Astrocyte (in vitro differentiated cells and primary cell): ENCODE measurements around the gene FOS. TPM values are rescaled to one million over a fixed set of nuclear protein-coding genes. Genes with fewer than 3 reads are reported as not detected.

Experiments
- DNase-seq: peaks from one replicate; pipeline ENCODE4 v3.0.0-alpha.2; 2010; ENCODE audit warnings: low read depth
- FAIRE-seq: peaks from 2 replicates; lab custom pipeline; 2011; peaks lifted over from hg19 to GRCh38; lab: Jason Lieb, UNC
- H2AFZ ChIP-seq: 2 replicates; pipeline ENCODE4 v1.6.0; 2012; ENCODE audit warnings: low read depth, low read length, inconsistent platforms
- H3K27ac ChIP-seq: 2 replicates; pipeline ENCODE4 v1.5.1; 2011; ENCODE audit warnings: low read depth, low read length, inconsistent platforms
- H3K27me3 ChIP-seq: 2 replicates; pipeline ENCODE4 v1.6.0; 2011; ENCODE audit warnings: low read length, inconsistent platforms; ENCODE audit not compliant: insufficient read depth
- H3K36me3 ChIP-seq: 2 replicates; pipeline ENCODE4 v1.5.1; 2011; ENCODE audit warnings: low read length, inconsistent platforms; ENCODE audit not compliant: insufficient read depth
- H3K4me1 ChIP-seq: 2 replicates; pipeline ENCODE4 v1.5.1; 2011; ENCODE audit warnings: low read length, inconsistent platforms; ENCODE audit not compliant: insufficient read depth
- H3K4me2 ChIP-seq: 2 replicates; pipeline ENCODE4 v1.6.0; 2012; ENCODE audit warnings: low read length, inconsistent platforms
- H3K4me3 ChIP-seq: 2 replicates; pipeline ENCODE4 v1.5.1; 2011; ENCODE audit warnings: low read depth, mild to moderate bottlenecking, low read length, inconsistent platforms; ENCODE audit not compliant: insufficient read depth
- H3K79me2 ChIP-seq: 2 replicates; pipeline ENCODE4 v1.6.0; 2012; ENCODE audit warnings: mild to moderate bottlenecking, low read length, inconsistent platforms; ENCODE audit not compliant: insufficient read depth
- H3K9ac ChIP-seq: 2 replicates; pipeline ENCODE4 v1.6.0; 2012; ENCODE audit warnings: mild to moderate bottlenecking, low read length, inconsistent platforms
- H3K9me3 ChIP-seq: 2 replicates; pipeline ENCODE4 v1.5.1; 2012; ENCODE audit warnings: low read depth, mild to moderate bottlenecking, low read length, inconsistent platforms; ENCODE audit not compliant: insufficient read depth
- H4K20me1 ChIP-seq: 2 replicates; pipeline ENCODE4 v1.6.0; 2012; ENCODE audit warnings: low read length, inconsistent platforms; ENCODE audit not compliant: insufficient read depth
- H3K27ac Mint-ChIP-seq: one replicate; pipeline ENCODE4 v1.8.0; 2021; ENCODE audit warnings: mild to moderate bottlenecking, mixed read lengths; ENCODE audit not compliant: unreplicated experiment
- H3K27me3 Mint-ChIP-seq: one replicate; pipeline ENCODE4 v1.8.0; 2021; ENCODE audit warnings: low read depth, mixed read lengths; ENCODE audit not compliant: unreplicated experiment
- H3K36me3 Mint-ChIP-seq: one replicate; pipeline ENCODE4 v1.8.0; 2021; ENCODE audit warnings: low read depth, mixed read lengths; ENCODE audit not compliant: unreplicated experiment
- H3K4me1 Mint-ChIP-seq: one replicate; pipeline ENCODE4 v1.8.0; 2021; ENCODE audit warnings: low read depth, mixed read lengths; ENCODE audit not compliant: unreplicated experiment
- H3K4me3 Mint-ChIP-seq: one replicate; pipeline ENCODE4 v1.8.0; 2021; ENCODE audit warnings: mild to moderate bottlenecking, moderate library complexity, mixed read lengths; ENCODE audit not compliant: unreplicated experiment
- H3K9me3 Mint-ChIP-seq: one replicate; pipeline ENCODE4 v1.8.0; 2021; ENCODE audit warnings: mild to moderate bottlenecking, mixed read lengths; ENCODE audit not compliant: unreplicated experiment
- CTCF ChIP-seq: IDR thresholded peaks from 2 replicates; pipeline ENCODE4 v1.5.1; 2011; ENCODE audit warnings: low read depth, mild to moderate bottlenecking, inconsistent platforms, low read length, moderate library complexity; ENCODE audit not compliant: insufficient read depth
- EZH2 ChIP-seq: IDR thresholded peaks from 2 replicates; pipeline ENCODE4 v1.6.1; 2012; ENCODE audit warnings: mild to moderate bottlenecking, low read length, inconsistent platforms; ENCODE audit not compliant: insufficient read depth
- total RNA-seq: library from RNA; stranded (reverse); gene quantifications from 2 replicates; pipeline ENCODE4 v1.2.1, GENCODE V29; 2021

The FOS gene
- total RNA-seq, 1 donor from 2014 or later, result 57.7 TPM

- Histone ChIP-seq H4K20me1 (no peaks in the 10 kb centered on the region), H3K27ac (no peak overlapping the region), H2AFZ (no peak overlapping the region), H3K4me2 (no peak overlapping the region), H3K79me2 (no peaks in the 10 kb centered on the region), H3K9ac (no peak overlapping the region), H3K4me3 (no peak overlapping the region), H3K9me3 (no peaks in the 10 kb centered on the region), H3K27me3 (peaks cover 7% of the 10 kb centered on the region), H3K4me1 (peaks cover 16% of the 10 kb centered on the region), H3K36me3 (no peaks in the 10 kb centered on the region)
- H3K9me3 Mint-ChIP-seq, result no peaks in the 10 kb centered on the region
- DNase-seq (no peak), FAIRE-seq (no peak)
- H3K27me3 Mint-ChIP-seq, result peaks cover 5% of the 10 kb centered on the region
- H3K36me3 Mint-ChIP-seq, result no peaks in the 10 kb centered on the region
- H3K4me3 Mint-ChIP-seq, result peak overlapping the region; percentile 57
- H3K27ac Mint-ChIP-seq, result peak overlapping the region; percentile 94
- peaks cover 9% of the 10 kb centered on the region for H3K4me1 Mint-ChIP-seq
- TF ChIP-seq EZH2, result no peak
- TF ChIP-seq CTCF, result no peak
Measured at GRCh38 chr14:75292886-75293285, 14.3 kb downstream of the FOS start.

GRCh38 chr14:75293920-75294648, 15.5 kb downstream of the FOS start:
- Histone ChIP-seq H3K4me2 (peak overlapping the region; percentile 100), H3K27me3 (peaks cover 7% of the 10 kb centered on the region), H3K9ac (peak overlapping the region; percentile 98), H3K9me3 (no peaks in the 10 kb centered on the region), H3K36me3 (no peaks in the 10 kb centered on the region), H3K4me1 (peaks cover 16% of the 10 kb centered on the region), H3K79me2 (no peaks in the 10 kb centered on the region), H4K20me1 (no peaks in the 10 kb centered on the region), H3K27ac (peak overlapping the region; percentile 99), H3K4me3 (peak overlapping the region; percentile 91), H2AFZ (peak overlapping the region; percentile 88)
- peaks cover 9% of the 10 kb centered on the region for H3K4me1 Mint-ChIP-seq
- FAIRE-seq (no peak), DNase-seq (peak; percentile 88)
- H3K4me3 Mint-ChIP-seq, result peak overlapping the region; percentile 87
- H3K27me3 Mint-ChIP-seq, result peaks cover 5% of the 10 kb centered on the region
- TF ChIP-seq EZH2 (no peak), CTCF (no peak)
- no peaks in the 10 kb centered on the region for H3K36me3 Mint-ChIP-seq
- no peaks in the 10 kb centered on the region for H3K9me3 Mint-ChIP-seq
- H3K27ac Mint-ChIP-seq, result peak overlapping the region; percentile 99

- H3K9ac ChIP-seq, result peak overlapping the region; percentile 98
- peak overlapping the region; percentile 87 for H2AFZ ChIP-seq
- H3K9me3 ChIP-seq, result no peaks in the 10 kb centered on the region
- Mint-ChIP-seq H3K9me3 (no peaks in the 10 kb centered on the region), H3K36me3 (no peaks in the 10 kb centered on the region), H3K27me3 (peaks cover 5% of the 10 kb centered on the region), H3K27ac (peak overlapping the region; percentile 99), H3K4me3 (peak overlapping the region; percentile 87), H3K4me1 (peaks cover 9% of the 10 kb centered on the region)
- H3K27ac ChIP-seq, result peak overlapping the region; percentile 97
- H3K27me3 ChIP-seq, result peaks cover 5% of the 10 kb centered on the region
- peak overlapping the region; percentile 100 for H3K4me2 ChIP-seq
- peak; percentile 5 for TF ChIP-seq CTCF
- TF ChIP-seq EZH2, result no peak
- peaks cover 16% of the 10 kb centered on the region for H3K4me1 ChIP-seq
- H3K79me2 ChIP-seq, result no peaks in the 10 kb centered on the region
- no peak for DNase-seq
- H3K36me3 ChIP-seq, result no peaks in the 10 kb centered on the region
- no peaks in the 10 kb centered on the region for H4K20me1 ChIP-seq
- no peak for FAIRE-seq
- peak overlapping the region; percentile 91 for H3K4me3 ChIP-seq
Measured at GRCh38 chr14:75294649-75295033, 16.0 kb downstream of the FOS start.
